GM21390 (cell line): Measurements from ENCODE around the gene SIRT1.
"Not testable (repeated sequence)": the region's sequence is repeated elsewhere in the genome, so short reads cannot be mapped to it uniquely, and the experiment has no call there.

ENCODE experiments used
- ATAC-seq: cut with Tn5 transposase; IDR thresholded peaks from one replicate; pipeline ENCODE4 v1.9.1; 2021; ENCODE audit not compliant: unreplicated experiment

The SIRT1 gene

DNA sequence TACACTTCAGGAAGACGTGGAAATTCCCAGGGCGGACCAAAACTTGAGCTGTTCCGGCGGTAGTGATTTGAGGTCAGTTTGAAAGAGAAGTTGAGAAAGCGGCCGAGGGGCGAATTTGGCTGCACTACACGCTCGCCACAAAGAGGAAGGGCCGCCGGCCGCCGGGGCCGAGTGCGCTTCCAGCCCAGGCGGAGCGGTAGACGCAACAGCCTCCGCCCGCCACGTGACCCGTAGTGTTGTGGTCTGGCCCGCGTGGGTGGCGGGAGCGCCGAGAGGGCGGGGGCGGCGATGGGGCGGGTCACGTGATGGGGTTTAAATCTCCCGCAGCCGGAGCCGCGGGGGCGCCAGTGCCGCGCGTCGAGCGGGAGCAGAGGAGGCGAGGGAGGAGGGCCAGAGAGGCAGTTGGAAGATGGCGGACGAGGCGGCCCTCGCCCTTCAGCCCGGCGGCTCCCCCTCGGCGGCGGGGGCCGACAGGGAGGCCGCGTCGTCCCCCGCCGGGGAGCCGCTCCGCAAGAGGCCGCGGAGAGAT is at the start of gene SIRT1:
Gene SIRT1, plus strand, starts transcription at position 344 of the 529 bp plus-strand sequence. Its CDS starts 66 bp downstream, at position 410.
- ATAC-seq: peak; percentile 84

DNA sequence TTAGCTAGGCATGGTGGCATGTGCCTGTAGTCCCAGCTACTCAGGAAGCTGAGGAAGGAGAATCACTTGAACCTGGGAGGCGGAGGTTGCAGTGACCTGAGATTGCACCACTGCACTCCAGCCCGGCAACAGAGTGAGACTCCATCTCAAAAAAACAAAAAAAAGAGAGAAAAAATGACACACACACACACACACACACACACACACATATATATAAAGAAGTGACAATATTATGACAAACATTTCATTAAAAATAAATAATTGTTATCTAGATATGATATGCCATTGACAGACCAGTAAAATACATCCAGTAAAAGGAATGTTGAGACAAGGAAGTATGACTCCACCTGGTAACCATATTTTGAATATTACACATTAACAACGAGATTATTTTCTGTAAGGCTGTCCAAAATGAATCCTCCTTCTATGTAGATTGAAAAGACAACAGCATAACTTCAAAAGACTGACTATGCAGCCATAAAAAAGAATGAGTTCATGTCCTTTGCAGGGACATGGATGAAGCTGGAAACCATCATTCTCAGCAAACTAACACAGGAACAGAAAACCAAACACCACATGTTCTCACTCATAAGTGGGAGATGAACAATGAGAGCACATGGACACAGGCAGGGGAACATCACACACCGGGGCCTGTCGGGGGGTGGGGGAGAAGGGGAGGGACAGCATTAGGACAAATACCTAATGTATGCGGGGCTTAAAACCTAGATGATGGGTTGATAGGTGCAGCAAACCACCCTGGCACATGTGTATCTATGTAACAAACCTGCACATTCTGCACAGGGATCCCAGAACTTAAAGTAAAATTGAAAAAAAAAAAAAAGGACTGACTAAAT is 48.7 kb upstream of the SIRT1 start:
- not testable (repeated sequence) for ATAC-seq

- no peak for ATAC-seq
Measured at GRCh38 chr10:67836488-67836887, 48.0 kb upstream of the SIRT1 start.

- ATAC-seq: no peak
Measured at GRCh38 chr10:67836972-67837371, 47.5 kb upstream of the SIRT1 start.

DNA sequence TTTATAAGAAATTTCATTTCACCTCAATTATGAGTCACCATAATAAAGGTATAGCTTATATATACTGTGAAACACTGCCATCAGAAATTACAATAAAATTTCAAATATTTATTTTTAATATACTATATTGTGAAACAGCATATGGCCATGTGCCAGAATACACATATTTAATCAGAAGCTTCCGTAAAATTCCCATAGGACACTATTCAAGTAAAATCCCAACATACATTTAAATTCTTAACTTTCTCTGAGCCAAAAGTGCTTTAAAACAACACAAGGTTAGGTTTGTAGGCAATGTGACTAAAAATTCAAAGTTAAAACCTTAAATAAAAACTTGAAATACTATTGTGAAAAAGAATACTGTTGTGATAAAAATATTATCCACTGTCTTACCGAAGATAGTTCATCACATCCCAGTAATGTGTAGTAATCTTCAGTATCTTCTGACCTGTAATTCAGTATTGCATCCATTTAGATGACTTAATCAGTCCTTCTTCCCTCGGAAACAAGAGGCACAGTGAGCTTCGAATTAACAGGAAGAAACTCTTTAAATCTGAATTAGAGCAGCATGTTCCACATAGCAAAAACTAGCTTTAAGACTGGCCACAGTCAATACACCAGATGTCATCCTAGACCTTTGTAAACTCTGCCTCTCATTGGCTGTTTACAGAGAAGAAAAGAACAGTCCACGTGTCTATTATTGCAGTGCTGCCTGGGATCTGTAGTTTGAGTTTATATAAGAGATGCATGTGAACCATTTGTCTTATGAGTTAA is 46.7 kb upstream of the SIRT1 start, which contains the start of gene DNAJC12:
Gene DNAJC12, minus strand, starts transcription at position 648 of the 774 bp plus-strand sequence. Its CDS starts 177 bp downstream, at position 471.
- ATAC-seq: no peak

GRCh38 chr10:67839511-67839910 is 44.9 kb upstream of the SIRT1 start:
- ATAC-seq: not testable (repeated sequence)

- ATAC-seq: no peak
Measured at GRCh38 chr10:67839951-67840350, 44.5 kb upstream of the SIRT1 start.

DNA sequence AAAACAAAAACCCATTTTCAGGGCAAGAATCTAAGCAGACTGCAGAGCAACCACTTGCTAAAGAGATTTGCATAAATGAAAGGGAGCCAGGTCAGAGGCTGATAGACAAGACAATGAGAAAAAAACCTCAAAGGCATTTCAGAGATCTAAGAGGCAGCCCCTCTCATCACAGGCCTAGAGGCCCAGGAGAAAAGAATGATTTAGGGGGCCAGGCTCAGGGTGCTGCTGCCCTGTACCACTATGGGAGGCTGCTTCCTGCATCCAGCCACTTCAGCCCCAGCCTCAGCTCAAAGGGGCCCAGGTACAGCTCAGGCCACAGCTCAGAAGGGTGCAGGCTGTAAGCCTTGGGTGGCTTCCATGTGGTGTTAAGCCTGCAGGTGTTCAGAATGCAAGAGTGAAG is 42.7 kb upstream of the SIRT1 start:
- ATAC-seq: no peak

- ATAC-seq: no peak
Measured at GRCh38 chr10:67843284-67843683, 41.2 kb upstream of the SIRT1 start.

GRCh38 chr10:67849331-67850011 is 35.0 kb upstream of the SIRT1 start:
- peak; percentile 94 for ATAC-seq

GRCh38 chr10:67851186-67851585 is 33.3 kb upstream of the SIRT1 start:
- ATAC-seq: no peak

DNA sequence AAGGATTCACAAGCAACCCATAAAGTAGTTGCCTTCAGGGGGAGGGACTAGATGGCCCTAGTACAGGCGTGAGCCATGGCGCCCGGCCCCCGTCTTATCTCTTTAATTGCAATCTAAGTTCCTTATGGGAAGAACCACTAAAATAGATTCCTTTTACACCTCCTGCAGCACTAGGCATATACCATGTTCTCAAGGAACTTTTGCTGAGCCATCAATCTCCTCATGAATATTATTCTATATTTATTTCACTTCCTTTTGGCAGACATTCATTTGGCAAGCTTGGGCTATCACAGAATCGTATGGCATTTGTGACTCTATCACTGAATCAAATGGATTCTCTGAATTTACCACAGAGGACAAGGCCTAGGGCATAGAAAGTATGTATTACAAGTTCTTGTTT is 31.7 kb upstream of the SIRT1 start:
- ATAC-seq: no peak

DNA sequence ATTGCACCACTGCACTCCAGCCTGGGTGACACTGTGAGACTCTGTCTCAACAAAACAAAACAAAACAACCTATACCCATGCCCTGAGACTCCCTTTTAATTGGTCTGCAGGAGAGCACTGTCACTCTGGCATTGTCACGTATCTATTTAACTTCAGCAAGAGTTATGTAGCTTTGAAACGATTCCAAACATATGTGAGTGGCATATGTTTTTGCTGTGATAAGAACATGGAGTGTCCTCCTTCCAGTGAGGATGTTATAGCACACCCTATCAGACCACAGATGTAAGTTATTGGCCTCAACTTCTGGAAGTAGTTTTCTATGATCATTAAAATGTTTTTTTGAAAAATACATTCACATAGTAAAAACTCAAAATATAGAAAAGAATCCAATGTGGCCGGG is 30.9 kb upstream of the SIRT1 start:
- ATAC-seq: no peak

- ATAC-seq: no peak
Measured at GRCh38 chr10:67858971-67859370, 25.5 kb upstream of the SIRT1 start.

DNA sequence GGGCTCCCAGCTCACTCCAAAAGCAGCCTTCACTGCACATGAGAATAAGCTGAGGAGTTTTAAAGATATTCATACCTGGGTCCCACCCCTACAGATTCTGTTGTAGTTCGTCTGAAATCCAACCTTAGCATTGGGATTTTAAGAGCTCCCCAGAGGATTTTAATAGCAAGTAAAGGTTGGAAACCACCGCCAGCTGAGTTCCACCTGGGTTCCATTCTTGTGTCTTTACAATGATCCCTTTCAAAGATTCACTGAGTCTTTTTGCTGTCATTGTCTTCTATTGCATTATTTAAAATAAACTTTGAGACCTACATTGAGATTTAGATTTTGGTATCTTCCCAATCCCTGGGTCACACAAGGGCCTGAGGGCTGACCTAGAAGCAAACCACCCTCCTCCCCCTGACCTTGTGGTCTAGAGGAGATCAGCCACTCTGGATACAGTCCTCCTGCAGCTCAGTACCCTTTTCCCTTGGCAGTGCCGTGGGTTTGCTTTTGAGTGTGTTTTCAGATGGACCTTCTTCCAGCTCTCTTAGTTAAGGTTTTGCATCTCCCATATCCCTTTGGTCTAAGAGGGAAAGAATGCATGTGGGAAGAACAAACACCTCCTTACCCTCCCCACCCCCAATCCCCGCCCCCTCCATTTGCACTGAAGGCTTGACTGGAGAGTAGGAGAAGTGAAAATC is 22.6 kb upstream of the SIRT1 start:
- no peak for ATAC-seq

DNA sequence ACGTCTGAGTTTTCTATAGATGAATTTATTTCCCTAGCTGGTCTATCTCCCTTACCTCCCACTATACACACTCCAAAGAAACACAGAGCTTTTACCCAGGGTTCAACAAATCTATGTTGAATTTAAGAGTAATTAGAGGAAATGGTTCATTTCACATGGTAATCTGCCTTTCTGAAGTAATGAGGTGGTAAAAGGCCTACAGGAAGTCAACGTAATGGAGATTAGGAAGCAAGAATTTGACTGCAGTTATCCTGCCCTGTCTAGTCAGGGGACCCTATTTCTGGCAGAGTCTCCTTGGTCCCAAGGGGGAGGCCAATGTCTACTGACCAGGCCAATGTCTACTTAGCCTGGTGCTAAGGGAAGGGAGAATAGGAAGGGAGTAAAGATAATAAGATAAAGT is 21.4 kb upstream of the SIRT1 start:
- no peak for ATAC-seq

- ATAC-seq: no peak
Measured at GRCh38 chr10:67864607-67865371, 19.7 kb upstream of the SIRT1 start.

DNA sequence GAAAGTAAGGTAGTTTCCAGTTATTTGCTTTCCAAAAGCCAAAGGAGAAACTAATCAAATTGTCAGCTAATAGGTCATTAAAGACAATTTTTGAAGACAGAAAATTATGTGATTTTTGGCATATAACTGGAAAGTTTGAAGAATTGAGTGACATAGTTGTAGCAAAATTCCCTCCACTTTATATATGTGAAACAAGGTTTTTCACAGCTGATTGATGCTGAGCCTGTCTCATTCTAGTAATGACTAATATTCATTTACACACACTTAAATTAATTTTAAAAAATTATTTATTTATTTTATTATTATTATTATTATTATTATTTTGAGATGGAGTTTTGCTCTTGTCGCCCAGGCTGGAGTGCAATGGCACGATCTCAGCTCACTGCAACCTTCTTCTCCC is 16.3 kb upstream of the SIRT1 start:
- ATAC-seq: no peak

DNA sequence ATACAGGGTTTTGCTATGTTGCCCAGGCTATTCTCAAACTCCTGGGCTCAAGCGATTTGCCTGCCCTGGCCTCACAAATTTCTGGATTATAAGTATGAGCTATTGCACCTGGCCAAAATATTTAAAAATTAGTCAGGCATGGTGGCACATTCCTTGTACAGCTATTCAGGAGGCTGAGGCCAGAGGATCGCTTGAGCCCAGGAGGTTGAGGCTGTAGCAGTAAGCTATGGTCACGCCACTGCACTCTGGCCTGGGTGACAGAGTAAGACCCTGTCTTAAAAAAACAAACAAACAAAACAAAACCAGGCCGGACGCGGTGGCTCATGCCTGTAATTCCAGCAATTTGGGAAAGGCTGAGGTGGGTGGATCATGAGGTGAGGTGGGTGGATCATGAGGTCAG is 14.5 kb upstream of the SIRT1 start:
- no peak for ATAC-seq
